ENCODE results near the gene IL1RL2.

DNA sequence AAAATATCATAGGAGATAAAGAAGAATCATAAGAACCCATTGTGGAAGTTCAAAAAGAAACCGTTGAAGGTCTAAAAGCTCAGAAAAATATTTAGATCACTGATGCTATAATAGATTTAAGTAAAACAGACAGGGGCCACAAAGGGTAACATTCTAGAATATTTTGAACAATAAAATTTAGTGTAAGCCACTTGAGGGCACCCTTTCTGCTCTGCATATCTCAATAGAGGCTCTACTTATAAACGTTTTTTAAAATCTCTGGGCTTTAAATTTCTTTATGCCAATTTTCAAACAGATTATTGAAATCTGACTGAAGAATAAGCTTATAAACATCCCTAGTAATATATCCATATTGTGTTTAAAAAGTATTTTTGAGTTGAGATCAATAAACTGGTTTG is 66.9 kb downstream of the IL1RL2 start:
- TF ChIP-seq TAF1 (IDR thresholded peaks at IDR 0.05; ENCODE audit: borderline replicate concordance, low read depth, low read length) (no peak), POLR2A (IDR thresholded peaks at IDR 0.05; ENCODE audit: low read depth, low read length) (no peak), POLR2AphosphoS5 (IDR thresholded peaks at IDR 0.05; ENCODE audit: low read depth, low read length) (no peak)
